ENCODE measurements around the gene ABAT.

- TF ChIP-seq POLR2A (IDR thresholded peaks at IDR 0.05; ENCODE audit: low read depth, low read length) (no peak), SPI1 (IDR thresholded peaks at IDR 0.05; ENCODE audit: borderline replicate concordance, insufficient read depth, low read depth, low read length) (no peak), SUZ12 (IDR thresholded peaks at IDR 0.05; ENCODE audit: unreplicated experiment) (no peak), FOXK2 (IDR thresholded peaks at IDR 0.05) (no peak), ZBTB40 (IDR thresholded peaks at IDR 0.05; ENCODE audit: borderline replicate concordance) (no peak), MTA3 (IDR thresholded peaks at IDR 0.05; ENCODE audit: borderline replicate concordance, low read length) (no peak), EP300 (IDR thresholded peaks at IDR 0.05; ENCODE audit: borderline replicate concordance in 1 of 2, control insufficient read depth in 1 of 2, low read depth in 2 of 2, low read length in 2 of 2) (no peak), BACH1 (IDR thresholded peaks at IDR 0.05; ENCODE audit: borderline replicate concordance) (no peak), YY1 (IDR thresholded peaks at IDR 0.05; ENCODE audit: low read depth, low read length) (no peak), MXI1 (IDR thresholded peaks at IDR 0.05; ENCODE audit: low read depth, low read length) (no peak), MYC (IDR thresholded peaks at IDR 0.05; ENCODE audit: insufficient read depth, insufficient read length, insufficient replicate concordance, low read length, severe bottlenecking) (no peak)
- TF ChIP-seq, protein P1, sequence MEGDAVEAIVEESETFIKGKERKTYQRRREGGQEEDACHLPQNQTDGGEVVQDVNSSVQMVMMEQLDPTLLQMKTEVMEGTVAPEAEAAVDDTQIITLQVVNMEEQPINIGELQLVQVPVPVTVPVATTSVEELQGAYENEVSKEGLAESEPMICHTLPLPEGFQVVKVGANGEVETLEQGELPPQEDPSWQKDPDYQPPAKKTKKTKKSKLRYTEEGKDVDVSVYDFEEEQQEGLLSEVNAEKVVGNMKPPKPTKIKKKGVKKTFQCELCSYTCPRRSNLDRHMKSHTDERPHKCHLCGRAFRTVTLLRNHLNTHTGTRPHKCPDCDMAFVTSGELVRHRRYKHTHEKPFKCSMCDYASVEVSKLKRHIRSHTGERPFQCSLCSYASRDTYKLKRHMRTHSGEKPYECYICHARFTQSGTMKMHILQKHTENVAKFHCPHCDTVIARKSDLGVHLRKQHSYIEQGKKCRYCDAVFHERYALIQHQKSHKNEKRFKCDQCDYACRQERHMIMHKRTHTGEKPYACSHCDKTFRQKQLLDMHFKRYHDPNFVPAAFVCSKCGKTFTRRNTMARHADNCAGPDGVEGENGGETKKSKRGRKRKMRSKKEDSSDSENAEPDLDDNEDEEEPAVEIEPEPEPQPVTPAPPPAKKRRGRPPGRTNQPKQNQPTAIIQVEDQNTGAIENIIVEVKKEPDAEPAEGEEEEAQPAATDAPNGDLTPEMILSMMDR (IDR thresholded peaks at IDR 0.05 in 2 of 3, conservative IDR thresholded peaks at IDR 0.05 in 1 of 3; ENCODE audit: control insufficient read depth in 2 of 3, extremely low read depth in 1 of 3, insufficient read depth in 1 of 3, low read depth in 3 of 3, low read length in 3 of 3): no peak
- TF ChIP-seq, protein P2, sequence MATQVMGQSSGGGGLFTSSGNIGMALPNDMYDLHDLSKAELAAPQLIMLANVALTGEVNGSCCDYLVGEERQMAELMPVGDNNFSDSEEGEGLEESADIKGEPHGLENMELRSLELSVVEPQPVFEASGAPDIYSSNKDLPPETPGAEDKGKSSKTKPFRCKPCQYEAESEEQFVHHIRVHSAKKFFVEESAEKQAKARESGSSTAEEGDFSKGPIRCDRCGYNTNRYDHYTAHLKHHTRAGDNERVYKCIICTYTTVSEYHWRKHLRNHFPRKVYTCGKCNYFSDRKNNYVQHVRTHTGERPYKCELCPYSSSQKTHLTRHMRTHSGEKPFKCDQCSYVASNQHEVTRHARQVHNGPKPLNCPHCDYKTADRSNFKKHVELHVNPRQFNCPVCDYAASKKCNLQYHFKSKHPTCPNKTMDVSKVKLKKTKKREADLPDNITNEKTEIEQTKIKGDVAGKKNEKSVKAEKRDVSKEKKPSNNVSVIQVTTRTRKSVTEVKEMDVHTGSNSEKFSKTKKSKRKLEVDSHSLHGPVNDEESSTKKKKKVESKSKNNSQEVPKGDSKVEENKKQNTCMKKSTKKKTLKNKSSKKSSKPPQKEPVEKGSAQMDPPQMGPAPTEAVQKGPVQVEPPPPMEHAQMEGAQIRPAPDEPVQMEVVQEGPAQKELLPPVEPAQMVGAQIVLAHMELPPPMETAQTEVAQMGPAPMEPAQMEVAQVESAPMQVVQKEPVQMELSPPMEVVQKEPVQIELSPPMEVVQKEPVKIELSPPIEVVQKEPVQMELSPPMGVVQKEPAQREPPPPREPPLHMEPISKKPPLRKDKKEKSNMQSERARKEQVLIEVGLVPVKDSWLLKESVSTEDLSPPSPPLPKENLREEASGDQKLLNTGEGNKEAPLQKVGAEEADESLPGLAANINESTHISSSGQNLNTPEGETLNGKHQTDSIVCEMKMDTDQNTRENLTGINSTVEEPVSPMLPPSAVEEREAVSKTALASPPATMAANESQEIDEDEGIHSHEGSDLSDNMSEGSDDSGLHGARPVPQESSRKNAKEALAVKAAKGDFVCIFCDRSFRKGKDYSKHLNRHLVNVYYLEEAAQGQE (IDR thresholded peaks at IDR 0.05; ENCODE audit: low read depth, low read length): no peak
- TF ChIP-seq, protein P3, sequence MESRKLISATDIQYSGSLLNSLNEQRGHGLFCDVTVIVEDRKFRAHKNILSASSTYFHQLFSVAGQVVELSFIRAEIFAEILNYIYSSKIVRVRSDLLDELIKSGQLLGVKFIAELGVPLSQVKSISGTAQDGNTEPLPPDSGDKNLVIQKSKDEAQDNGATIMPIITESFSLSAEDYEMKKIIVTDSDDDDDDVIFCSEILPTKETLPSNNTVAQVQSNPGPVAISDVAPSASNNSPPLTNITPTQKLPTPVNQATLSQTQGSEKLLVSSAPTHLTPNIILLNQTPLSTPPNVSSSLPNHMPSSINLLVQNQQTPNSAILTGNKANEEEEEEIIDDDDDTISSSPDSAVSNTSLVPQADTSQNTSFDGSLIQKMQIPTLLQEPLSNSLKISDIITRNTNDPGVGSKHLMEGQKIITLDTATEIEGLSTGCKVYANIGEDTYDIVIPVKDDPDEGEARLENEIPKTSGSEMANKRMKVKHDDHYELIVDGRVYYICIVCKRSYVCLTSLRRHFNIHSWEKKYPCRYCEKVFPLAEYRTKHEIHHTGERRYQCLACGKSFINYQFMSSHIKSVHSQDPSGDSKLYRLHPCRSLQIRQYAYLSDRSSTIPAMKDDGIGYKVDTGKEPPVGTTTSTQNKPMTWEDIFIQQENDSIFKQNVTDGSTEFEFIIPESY (IDR thresholded peaks at IDR 0.05): no peak
Measured at GRCh38 chr16:8691728-8692127, 17.3 kb downstream of the ABAT start.

All from GM12878 (cell line).